HG03103 (cell line): ENCODE data around the gene C10orf143.
"Not testable (repeated sequence)": the region's sequence is repeated elsewhere in the genome, so short reads cannot be mapped to it uniquely, and the experiment has no call there.

Experiments used
- ATAC-seq: cut with Tn5 transposase; IDR thresholded peaks from one replicate; pipeline ENCODE4 v1.9.1; 2021; ENCODE audit warnings: low read depth; ENCODE audit not compliant: unreplicated experiment

Gene C10orf143

DNA sequence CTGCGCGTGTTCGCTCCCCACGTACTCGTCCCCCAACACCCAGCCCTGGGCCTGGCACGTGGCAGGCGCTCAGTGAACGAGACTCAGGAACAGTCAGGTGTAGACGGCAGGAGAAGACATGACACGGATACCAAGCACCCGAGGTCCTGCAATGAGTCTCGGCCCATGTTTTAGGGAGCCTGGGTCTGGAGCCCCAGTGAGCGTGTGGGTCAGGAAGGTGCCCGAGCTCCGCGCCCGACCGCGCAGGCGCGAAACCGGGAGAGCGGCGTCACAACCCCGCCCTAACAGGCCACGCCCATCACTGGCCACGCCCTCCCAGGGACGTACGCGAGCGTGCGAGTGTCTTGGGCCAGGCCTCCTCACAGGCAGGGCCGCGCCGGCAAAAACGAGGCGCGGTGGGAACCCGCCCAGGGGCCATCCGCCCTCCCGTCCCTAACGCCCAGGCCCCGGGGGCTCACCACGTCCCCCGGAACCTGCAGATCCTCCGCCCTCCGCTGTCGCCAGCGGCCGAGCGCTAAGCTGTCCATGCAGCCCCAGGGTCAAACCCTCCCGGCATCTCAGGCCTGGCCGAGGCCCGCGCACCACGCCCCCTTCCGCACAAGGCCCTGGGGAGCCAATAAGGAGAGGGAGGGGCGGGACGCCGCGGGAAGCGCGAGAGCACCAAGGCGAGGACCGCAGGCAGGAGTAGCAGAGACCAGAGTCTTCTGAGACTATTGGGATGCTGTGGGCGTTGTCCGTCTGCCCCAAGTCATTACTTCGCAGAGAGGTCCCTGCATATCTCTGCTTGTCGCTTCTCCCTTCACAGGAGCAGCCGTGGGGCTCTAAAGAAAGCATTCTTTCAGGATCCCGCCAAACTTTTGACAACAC, at the start of gene C10orf143:
C10orf143 (minus strand) TSS at position 585 of the 867 bp plus-strand sequence; CDS start at position 527, 58 bp downstream.
- ATAC-seq: peak; percentile 67

DNA sequence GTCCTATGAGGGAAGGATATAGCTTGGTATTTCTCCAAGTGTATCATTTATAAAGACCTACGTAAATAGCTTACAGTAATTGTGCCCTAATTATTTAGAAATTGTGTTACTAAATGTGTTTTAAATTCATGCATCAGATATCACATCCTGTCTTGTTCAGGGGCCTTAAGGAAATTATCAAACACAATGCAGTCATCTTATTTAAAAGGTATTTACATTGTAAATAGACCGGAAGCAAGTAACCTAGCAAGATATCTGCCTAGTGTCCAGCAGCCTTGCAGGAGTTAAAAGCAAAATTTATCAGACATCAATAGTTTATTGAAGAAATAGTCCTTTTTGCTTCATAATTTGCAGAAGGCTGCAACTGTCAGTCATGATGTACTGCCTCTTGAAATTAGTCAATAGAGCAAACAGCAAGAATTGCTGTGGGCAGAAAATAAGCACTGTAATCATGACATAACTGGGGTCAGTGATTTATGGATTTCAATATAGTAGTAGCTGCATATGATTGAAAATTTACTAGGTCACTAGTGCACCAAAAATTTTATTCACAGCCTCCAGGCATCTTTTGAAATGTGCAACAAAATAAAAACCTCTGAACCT, 48.7 kb upstream of the C10orf143 start:
- no peak for ATAC-seq

DNA sequence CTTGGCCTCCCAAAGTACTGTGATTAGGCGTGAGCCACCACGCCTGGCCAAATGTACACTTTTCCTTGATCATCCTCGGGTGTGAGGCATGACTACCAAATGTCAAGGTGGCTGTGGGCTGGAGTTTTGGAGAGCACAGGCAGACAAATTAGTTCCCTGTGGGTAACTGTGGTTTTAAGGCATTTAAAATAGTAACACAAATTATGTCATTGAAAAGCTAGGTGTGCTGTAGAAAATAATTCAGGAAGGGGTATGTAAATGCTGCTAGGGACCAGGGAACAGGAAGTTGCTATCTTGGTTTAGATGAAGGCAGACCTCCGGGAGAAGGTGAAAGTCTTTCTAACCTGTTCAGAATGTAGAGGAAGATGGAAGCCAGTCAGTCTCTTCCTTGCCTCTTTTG, 35.4 kb upstream of the C10orf143 start:
- ATAC-seq: no peak

DNA sequence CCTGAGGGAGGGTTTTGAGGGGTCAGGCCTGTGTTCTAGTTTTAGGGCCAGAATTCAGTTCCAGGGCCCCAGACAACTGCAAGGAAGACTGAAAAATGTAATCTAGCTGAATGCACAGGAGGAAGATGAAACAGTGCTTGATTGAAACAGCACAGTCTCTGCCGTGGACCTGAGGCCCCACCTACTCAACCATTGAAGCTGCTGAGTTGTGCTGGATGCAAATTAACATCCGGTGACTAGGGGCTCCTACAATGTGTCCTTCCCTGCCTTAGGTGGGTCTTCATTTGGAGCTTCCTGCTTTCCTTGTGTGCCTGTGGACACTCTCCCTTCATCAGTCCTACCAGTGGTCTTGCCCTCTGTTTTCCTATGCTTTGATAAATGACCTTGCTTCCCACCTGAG, 31.2 kb upstream of the C10orf143 start:
- ATAC-seq: peak; percentile 85

DNA sequence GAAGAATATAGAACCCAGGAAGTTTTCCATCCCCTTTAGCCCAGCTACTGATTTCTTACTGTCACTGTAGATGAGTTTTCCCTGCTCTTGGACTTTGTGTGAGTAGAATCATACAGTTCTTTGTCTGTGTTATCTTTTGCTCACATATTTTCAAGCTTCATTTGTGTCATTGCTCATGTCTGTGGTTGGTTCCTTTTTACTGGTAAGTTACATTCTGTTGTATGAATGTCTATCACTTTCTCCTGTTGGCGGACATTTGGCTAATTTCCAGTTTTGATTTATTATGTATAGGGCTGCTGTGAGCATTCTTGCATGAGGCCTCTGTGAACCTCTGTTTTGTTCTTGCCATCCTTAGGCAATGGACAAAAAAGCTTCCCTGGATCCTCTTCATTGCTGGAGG, 30.8 kb upstream of the C10orf143 start:
- ATAC-seq: peak; percentile 28

DNA sequence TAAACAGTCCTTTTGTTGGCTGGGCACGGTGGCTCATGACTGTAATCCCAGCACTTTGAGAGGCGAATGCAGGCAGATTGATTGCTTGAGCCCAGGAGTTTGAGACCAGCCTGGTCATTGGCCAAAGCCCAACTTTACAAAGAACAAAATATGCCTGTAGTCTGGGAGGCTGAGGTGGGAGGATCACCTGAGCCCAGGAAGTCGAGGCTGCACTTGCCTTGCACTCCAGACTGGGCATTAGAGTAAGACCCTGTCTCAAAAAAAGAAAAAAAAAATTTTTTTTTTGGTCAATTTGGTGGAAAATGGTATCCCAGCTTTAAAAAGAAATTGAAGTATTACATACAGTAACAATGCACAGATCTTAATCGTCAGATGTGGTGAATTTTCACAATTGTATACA, 30.4 kb upstream of the C10orf143 start:
- ATAC-seq: no peak

DNA sequence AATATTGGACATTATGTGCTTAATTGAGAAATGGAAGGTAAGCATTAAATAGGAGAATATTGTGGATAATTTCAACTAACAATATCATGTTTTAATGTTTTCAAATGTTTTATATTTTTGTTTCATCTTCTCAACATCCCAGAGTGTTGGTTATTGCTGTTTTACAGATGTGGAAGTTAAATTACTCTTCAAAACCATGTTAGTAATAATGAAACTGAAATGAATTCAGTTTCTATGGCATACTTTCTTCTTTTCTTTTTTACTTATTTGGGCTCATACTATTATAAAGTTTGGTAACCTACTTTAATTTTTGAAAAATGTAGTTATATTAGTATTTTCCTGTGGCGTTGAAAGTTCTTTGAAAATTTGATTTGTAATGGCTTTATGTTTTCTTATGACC, 29.8 kb upstream of the C10orf143 start:
- no peak for ATAC-seq

DNA sequence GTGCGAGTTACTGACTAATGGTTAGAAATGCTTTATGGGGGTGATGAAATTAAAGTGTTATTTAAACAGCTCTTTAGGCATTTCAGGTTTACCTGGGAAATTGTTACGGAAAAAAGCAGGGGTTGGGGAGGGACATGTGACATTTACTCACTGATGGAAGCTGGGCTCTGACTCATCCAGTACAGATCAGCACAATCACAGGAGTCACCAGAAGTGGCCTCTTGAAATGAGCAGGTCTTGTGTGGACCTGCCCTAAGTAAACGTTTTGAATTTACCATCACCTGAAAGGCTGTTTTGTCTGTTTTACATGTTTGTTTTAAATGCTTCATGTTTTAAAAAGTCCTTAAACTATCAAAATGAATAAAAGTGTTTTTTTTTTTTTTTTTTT, 27.8 kb upstream of the C10orf143 start:
- no peak for ATAC-seq

DNA sequence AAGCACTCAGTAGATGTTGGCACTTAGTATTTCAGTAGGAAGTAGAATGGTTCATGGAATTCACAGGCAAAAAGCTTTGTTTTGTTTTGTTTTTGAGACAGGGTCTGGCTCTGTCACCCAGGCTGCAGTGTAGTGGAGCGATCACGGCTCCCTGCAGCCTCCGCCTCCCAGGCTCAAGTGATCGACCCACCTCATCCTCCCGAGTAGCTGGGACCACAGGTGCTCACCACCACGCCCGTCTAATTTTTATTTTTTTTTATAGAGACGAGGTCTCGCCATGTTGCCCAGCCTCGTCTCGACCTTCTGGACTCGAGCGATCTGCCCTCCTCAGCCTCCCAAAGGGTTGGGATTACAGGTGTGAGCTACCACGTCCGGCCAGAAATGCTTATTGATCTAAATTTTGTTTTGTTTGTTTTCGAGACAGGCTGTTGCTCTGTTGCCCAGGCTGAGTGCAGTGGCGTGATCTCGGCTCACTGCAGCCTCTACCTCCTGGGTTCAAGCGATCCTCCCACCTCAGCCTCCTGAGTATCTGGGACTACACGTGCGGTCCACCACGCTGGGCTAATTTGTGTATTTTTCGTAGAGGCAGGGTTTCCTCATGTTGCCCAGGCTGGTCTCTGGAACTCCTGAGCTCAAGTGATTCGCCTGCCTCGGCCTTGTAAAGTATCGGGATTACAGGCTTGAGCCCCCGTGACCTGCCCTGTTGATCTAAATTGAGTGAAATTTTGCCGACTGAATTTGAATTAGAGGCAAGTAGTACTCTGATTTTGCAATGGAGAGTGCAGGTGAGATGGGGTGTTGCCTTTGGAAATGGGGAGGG, 27.2 kb upstream of the C10orf143 start:
- ATAC-seq: no peak

DNA sequence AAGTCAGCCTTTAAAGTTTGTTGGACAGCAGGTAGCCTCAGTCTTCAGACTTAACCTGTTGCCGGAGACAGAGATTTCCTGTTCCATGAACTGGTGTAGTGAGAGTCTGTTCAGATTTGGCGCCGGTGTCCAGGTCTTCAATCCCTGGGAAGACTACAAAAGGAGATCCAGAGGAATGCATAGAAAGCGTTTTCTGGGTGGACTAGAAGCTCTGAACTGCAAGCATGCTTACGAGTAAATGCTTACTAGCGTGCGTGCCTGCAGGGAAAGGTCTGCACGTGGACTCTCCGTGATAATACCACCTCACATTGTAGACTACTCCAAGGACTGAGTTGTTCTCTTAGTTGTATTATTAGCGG, 26.4 kb upstream of the C10orf143 start:
- no peak for ATAC-seq

DNA sequence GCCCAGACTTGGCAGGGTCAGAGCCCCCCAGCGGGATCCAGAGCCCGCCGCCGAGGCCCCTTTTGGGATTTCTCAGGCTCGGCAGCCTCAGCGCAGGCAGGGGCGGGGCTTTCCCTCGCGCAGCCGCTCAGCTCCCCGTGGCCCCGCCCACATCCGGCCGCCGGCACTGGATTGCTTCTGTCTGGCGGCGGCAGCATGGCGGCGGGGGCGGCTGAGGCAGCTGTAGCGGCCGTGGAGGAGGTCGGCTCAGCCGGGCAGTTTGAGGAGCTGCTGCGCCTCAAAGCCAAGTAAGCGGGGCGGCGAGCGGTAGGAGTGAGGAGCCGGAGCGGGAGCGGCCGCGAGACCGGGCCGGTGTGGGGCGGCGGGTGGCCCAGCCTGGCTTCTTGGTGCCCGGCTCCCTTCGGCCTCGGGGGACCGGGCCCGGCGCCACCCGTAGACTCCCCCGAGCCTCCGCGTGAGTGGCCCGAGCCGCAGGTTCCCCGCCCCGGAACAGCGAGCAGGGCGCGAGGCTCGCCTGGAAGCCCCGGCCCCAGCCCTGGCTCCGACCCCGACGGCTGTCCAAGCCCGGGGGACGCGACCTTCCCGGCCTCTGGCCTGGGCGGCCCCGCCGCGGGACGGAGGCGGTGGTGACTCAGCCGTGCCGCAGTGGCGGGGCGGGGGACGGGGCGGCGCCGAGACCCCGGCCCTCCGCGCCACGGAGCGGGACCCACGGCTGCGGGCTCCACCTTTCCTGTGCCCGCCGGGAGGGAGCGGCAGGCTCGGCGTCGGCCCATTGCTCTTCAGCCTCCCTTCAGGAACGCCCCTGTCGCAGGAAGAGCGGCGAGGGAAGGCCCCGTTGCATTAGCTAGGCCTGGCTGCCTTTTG, 25.8 kb upstream of the C10orf143 start, which contains the start of gene GLRX3:
GLRX3 (plus strand) TSS at position 166 of the 864 bp plus-strand sequence; CDS start at position 196, 30 bp downstream.
- ATAC-seq: peak; percentile 81

DNA sequence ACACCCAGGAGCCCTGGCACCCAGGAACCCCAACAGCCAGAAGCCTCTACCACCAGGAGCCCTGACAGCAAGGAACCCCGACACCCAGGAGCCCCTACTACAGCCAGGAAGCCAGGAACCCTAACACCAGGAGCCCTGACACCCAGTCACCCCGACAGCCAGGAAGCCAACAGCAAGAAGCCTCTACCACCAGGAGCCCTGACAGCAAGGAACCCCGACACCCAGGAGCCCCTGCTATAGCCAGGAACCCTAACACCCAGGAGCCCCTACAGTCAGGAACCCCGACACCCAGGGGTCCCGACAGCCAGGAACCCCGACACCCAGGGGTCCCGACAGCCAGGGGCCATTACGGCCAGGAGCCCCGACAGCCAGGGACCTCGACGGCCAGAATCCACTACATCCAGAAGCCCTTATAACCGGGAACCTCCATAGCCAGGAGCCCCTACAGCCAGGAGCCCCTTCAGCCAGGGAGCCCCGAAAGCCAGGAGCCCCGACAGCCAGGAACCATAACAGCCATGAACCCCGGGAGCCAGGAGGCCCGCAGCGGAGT, 25.1 kb upstream of the C10orf143 start:
- ATAC-seq: peak; percentile 15

DNA sequence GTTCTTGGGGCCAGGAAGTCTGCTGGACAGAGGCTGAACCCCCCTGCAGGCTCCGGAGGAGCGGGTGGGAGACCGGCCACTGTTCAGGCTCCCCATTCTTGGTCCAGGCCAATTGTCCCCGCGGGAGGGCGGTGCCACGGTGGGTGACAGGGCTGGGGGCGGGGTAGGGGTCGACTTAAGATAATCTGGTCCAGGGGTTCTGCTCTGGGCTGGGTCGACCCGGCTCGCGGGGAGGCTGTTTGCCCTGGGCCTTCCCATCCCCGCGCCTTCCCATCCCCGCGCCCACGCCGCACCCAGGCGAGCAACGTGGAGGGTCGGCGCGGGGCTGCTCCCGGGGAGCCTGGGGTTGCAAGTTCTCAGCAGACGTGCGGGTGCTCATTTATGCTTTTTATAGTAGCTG, 18.3 kb upstream of the C10orf143 start:
- ATAC-seq: no peak

DNA sequence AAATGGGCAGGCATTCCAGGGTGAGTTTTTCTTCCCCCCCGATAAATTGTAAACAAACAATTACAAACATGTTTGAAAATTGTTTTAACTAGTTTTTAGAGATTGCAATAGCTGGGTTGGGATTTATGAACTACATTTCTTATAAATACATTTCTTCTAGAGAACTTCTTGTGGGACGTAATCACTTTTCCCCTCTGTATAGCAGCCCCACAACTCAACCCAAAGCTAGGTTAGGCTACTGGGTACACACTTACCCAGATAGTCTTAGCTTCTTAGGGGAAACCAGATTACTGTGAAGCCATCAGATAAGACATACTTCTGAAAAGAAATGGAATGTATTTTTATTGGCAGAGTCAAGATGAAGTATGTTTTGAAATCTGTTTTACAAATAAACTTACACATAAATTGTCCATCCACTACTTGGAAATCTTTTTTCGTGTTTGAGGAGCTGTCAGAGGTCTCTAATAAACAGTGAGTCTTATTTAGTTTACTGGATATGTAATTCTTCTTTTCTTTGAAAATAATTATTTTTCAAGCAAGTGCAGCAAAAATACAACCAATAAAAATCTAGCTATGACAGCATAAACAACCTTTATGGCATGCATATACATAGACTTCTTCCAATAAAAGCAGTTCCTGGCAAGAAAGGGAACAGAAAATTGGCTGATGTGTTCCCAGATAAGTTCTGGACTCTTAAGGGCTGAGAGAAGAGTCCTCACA, 17.6 kb upstream of the C10orf143 start:
- ATAC-seq: no peak

DNA sequence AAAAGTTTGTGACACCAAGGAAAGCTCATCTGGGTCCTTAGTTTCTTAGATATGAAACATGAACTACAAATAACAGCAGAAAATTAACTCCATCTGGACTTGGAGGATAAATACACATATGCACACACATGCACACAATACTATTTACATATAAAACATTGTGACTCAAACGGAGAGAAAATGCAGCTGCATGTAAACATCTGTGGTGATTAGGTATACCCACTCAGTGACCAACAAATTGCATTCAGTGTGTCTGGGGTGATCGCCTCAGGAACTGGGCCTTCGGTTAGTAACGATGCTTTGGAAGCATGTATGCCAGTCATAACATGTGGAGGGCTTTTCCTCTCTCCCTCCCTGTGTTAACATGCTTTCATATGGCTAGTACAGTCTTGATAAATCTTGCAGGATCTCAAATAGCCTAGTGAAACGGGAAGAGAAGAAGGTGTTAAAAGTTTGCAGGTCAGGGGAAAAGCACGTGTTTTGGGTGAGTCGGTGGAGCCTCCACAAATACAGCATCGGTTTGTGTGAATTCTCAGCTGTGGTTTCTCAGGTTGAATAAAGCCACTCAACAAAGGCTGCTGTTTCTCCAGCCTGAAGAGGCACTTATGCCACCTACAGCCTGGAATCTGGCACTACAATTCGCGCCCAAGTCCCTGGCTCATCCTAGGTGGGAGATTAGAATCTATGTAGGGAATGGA, 16.9 kb upstream of the C10orf143 start:
- ATAC-seq: peak; percentile 96

DNA sequence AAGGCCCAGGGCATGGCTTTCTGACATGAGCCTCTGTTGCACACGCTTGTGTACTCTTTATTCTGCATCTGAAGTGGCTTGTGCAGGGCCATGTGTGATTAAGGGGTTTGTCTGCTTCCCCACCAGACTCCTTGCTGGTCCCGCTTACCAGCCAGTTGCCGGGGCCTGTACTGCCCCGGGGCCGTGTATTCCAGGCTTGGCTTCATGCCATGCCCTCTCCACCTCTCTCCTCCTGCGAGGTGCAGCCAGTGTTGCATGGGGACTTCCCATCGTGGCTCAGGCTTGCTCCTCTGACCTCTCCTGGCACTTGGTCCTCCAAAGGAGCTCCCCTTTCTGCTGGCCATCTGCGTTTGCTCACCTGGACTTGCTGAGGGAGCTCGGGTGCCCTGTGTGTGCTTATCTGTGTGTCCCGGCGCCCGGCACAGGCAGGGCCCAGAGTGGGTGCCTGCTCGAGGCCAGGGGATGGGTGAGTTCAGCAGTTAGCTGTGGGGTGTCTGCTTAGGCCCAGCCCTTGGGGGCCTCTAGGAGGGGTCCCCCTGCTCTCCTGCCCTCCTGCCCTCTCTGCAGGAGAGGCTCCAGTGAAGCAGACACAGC, 11.0 kb upstream of the C10orf143 start:
- ATAC-seq: no peak

DNA sequence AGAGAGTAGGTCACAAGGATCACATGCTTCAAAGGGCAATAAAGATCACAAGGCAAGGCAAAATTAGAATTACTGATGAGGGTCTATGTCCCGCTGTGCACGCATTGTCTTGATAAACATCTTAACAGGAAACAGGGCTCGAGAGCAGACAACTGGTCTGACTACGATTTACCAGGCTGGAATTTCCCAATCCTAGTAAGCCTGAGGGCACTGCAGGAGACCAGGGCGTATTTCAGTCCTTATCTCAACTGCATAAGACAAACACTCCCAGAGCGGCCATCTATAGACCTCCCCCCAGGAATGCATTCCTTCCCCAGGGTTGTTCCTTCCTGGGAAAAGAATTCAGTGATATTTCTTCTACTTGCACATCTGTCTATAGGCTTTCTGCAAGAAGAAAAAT, 6.9 kb upstream of the C10orf143 start:
- not testable (repeated sequence) for ATAC-seq

DNA sequence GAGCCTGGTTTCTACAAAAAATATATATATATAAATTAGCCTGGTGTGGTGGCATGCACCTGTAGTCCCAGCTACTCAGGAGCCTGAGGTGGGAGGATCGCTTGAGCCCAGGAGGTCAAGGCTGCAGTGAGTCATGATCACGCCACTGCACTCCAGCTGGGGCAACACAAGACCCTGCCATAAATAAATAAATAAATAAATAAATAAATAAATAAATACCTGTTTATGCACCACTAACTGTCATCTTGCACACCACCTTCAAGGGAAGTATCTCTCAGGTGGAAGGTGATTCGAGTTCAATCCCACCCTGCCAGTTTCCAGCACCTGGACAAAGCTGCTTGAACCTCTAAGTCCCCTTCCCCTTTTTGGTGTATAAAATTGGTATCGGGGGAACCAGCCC, 6.3 kb upstream of the C10orf143 start:
- ATAC-seq: not testable (repeated sequence)
